GM12892 (cell line): Measurements from ENCODE around the gene CIDEB.

ENCODE experiments used
- POLR2A ChIP-seq: IDR thresholded peaks from 2 replicates; pipeline ENCODE4 v1.6.1; 2011; ENCODE audit warnings: low read depth, low read length, control low read depth
- POLR2AphosphoS5 ChIP-seq: IDR thresholded peaks from 2 replicates; pipeline ENCODE4 v1.6.1; 2011; ENCODE audit warnings: low read depth, low read length, control low read depth
- TAF1 ChIP-seq: IDR thresholded peaks from 2 replicates; pipeline ENCODE4 v1.6.1; 2011; ENCODE audit warnings: low read depth, mild to moderate bottlenecking, control low read depth, low read length, borderline replicate concordance

DNA sequence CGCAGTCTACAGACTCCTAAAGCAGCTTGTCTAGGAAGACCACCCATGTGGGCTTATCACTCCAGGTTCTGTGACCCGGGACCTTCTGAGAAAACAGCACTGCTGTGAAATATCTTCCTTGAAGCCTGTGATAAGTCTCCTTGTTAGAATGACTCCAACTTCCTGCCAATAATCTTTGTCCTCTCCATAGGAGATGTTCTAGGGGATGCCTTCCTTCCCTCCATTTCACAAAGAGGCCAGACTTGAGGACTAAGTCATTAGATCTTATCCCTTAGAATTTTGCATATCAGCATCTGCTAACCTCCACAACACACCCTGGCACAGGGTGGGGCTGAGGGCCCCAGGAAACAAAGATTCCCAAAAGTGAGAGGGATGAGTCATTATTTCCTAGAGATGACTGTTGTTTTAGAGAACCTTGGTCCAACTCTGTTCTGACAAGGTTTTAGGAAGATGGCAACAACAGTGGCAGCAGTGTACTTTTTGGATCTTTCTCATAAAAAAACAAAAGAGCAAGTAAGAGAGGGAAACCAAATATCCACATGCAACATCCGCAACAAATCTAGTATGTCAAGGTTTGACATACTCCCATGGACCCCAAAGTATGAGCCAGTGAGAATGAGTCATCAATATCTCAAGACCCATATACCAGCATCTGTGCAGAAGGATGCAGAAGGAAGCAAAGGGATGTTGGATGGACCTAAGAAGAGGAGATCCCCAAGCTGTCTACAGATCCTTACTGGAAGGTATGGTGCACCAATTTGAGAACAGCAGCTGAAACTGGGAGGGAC is 9.6 kb upstream of the CIDEB start:
- no peak for TF ChIP-seq POLR2A
- no peak for TF ChIP-seq TAF1
- no peak for TF ChIP-seq POLR2AphosphoS5
